MCF 10A (cell line): Measurements from ENCODE around the gene GALNS. TPM values are rescaled to one million over a fixed set of nuclear protein-coding genes. Genes with fewer than 3 reads are reported as not detected.

ENCODE experiments used
- BruUV-seq: library from RNA; stranded (reverse); fragments of 400-500 nt; replicated peaks from 2 replicates; lab custom pipeline; 2021; lab: Mats Ljungman, UMichigan
- CTCF ChIA-PET: fragments of 300-600 bp; sonication (Branson Sonifier 250); formaldehyde crosslinking; extraction: SDS; loops from one replicate; lab custom pipeline; 2021; ENCODE audit warnings: antibody characterized with exemption, inconsistent platforms; lab: Yijun Ruan, JAX
- POLR2A ChIA-PET: fragments of 300-600, 350-650 bp; sonication (Branson Sonifier 250); formaldehyde crosslinking; extraction: SDS; loops from one replicate; lab custom pipeline; 2020; ENCODE audit warnings: antibody characterized with exemption, inconsistent platforms; lab: Yijun Ruan, JAX
- DNase-seq: peaks from one replicate; pipeline ENCODE4 v3.0.0-alpha.2; 2018; ENCODE audit not compliant: unreplicated experiment
- H3K27ac Mint-ChIP-seq: one replicate; pipeline ENCODE4 v1.8.0; 2022; ENCODE audit warnings: mild to moderate bottlenecking, low read depth, mixed read lengths; ENCODE audit not compliant: unreplicated experiment
- H3K27me3 Mint-ChIP-seq: one replicate; pipeline ENCODE4 v1.8.0; 2022; ENCODE audit warnings: mixed read lengths; ENCODE audit not compliant: insufficient read depth, unreplicated experiment
- H3K36me3 Mint-ChIP-seq: one replicate; pipeline ENCODE4 v1.8.0; 2022; ENCODE audit warnings: mild to moderate bottlenecking, moderate library complexity, mixed read lengths; ENCODE audit not compliant: insufficient read depth, unreplicated experiment
- H3K4me1 Mint-ChIP-seq: one replicate; pipeline ENCODE4 v1.8.0; 2022; ENCODE audit warnings: mixed read lengths; ENCODE audit not compliant: insufficient read depth, unreplicated experiment
- H3K4me3 Mint-ChIP-seq: one replicate; pipeline ENCODE4 v1.8.0; 2022; ENCODE audit warnings: mild to moderate bottlenecking, moderate library complexity, mixed read lengths; ENCODE audit not compliant: unreplicated experiment
- H3K9me3 Mint-ChIP-seq: one replicate; pipeline ENCODE4 v1.8.0; 2022; ENCODE audit warnings: mixed read lengths; ENCODE audit not compliant: unreplicated experiment
- intact Hi-C: fragments of 100-400 bp; cut with micrococcal nuclease; formaldehyde crosslinking; loops from 2 replicates; pipeline ENCODE4 v1.14.1; 2022
- total RNA-seq: library from RNA; stranded (reverse); gene quantifications from 2 replicates; pipeline ENCODE4 v1.2.3, GENCODE V29; 2022
- TF ChIP-seq, protein P1 (sequence below): fragments of 200-600 bp; IDR thresholded peaks from one replicate; pipeline ENCODE4 v1.8.0; 2022; ENCODE audit warnings: antibody characterized with exemption, mild to moderate bottlenecking; ENCODE audit not compliant: unreplicated experiment

GALNS gene
- total RNA-seq, 1 experiment from 2014 or later = 26.0 TPM

DNA sequence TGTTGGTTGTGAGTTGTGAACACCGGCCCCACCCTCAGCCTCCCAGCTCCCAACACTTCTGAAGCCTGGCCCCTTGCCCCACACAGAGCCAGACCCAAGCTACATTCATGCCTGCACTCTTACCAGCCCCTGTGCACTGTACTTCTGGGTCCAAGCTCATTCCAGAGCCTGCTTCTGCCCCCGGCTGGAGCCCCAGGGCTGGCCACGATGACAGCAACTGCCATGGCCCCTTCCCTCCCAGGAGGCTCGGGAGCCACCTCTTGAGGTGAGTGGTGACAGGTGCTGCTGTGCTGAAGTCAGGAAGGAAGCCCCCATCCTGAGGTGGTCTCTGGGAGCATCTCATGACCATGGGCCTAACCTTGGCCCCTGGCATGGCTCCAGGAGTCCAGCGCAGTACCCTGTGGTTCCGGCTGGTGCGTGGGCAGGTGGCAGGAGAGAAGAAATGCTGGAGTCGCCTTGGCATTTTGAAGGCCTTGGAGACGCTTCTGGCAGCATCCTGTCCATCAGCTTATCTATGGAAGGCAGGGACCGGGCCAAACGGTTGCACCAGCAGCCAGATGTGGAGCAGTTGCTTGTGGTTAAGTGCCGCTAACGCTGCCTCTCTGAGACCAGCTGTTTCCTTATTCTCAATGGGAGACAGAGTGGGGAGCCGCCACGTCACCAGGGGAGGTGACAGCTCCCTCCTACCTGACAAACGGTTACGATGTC lies 57.0 kb downstream of the GALNS start:
- CTCF ChIA-PET = interaction anchor here (0.9 to 1.5 kb wide), 3 partner anchors 57 to 64 kb away, joined by 3 to 9 read pairs (median 3); no protein-coding TSS in a partner anchor

DNA sequence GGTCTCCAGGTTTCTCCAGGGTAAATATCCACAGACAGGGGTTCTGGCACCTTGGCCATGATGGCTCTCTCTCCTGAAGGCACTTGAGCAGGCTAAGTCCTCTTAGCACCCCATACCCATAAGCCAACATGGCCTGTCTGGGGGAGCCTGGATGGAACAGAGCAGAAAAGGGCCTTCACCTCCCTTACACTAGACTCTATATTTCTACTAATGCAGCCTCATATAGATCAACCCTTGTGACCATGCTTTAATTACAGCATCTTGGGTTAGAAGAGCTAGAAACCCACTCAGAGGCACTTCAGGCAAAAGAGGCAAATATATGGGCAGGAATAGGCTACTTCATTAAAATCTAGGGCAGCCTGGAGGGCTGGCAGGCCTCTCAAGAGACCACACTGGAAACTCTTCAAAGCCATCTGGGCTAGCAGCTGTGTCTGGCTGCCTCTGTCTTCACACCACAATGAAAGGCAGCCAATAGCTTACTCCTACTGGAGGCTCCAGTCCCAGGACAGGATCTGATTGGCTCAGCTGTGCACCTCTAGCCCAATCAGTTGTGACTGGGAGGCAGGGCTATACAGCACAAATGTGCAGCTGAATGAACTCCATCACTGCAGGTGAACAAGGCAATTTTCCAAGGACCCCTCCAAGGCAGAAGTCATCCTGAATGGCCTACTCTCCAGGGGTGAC lies 57.8 kb downstream of the GALNS start:
- no peak overlapping the region for H3K27ac Mint-ChIP-seq
- H3K27me3 Mint-ChIP-seq = no peaks in the 10 kb centered on the region
- no peaks in the 10 kb centered on the region for H3K4me1 Mint-ChIP-seq
- ChIA-PET CTCF (interaction anchor here (0.5 to 1.5 kb wide), 3 partner anchors 14 to 62 kb away, joined by 3 to 9 read pairs (median 6); no protein-coding TSS in a partner anchor), POLR2A (interaction anchor here (1.0 to 1.3 kb wide), 2 partner anchors 11 to 15 kb away, joined by 3 to 4 read pairs; no protein-coding TSS in a partner anchor)
- no peak overlapping the region for H3K4me3 Mint-ChIP-seq
- H3K36me3 Mint-ChIP-seq = peaks cover 5% of the 10 kb centered on the region
- no TSS peak for BruUV-seq
- DNase-seq = no peak
- intact Hi-C loops = no loop called here
- TF ChIP-seq, protein P1, sequence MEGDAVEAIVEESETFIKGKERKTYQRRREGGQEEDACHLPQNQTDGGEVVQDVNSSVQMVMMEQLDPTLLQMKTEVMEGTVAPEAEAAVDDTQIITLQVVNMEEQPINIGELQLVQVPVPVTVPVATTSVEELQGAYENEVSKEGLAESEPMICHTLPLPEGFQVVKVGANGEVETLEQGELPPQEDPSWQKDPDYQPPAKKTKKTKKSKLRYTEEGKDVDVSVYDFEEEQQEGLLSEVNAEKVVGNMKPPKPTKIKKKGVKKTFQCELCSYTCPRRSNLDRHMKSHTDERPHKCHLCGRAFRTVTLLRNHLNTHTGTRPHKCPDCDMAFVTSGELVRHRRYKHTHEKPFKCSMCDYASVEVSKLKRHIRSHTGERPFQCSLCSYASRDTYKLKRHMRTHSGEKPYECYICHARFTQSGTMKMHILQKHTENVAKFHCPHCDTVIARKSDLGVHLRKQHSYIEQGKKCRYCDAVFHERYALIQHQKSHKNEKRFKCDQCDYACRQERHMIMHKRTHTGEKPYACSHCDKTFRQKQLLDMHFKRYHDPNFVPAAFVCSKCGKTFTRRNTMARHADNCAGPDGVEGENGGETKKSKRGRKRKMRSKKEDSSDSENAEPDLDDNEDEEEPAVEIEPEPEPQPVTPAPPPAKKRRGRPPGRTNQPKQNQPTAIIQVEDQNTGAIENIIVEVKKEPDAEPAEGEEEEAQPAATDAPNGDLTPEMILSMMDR = no peak
- H3K9me3 Mint-ChIP-seq = no peaks in the 10 kb centered on the region

More for the DNA sequence above, 57.0 kb downstream of the GALNS start:
- BruUV-seq = no TSS peak
- POLR2A ChIA-PET = interaction anchor here (0.8 to 1.2 kb wide), 3 partner anchors 11 to 13 kb away, joined by 3 to 4 read pairs (median 4); partner anchors contain the start of gene APRT
- no peak for DNase-seq
- Mint-ChIP-seq H3K4me3 (no peak overlapping the region), H3K27me3 (no peaks in the 10 kb centered on the region), H3K36me3 (peaks cover 10% of the 10 kb centered on the region), H3K27ac (no peak overlapping the region), H3K4me1 (no peaks in the 10 kb centered on the region), H3K9me3 (no peaks in the 10 kb centered on the region)
- TF ChIP-seq, protein P1 = no peak
- intact Hi-C loops = no loop called here

DNA sequence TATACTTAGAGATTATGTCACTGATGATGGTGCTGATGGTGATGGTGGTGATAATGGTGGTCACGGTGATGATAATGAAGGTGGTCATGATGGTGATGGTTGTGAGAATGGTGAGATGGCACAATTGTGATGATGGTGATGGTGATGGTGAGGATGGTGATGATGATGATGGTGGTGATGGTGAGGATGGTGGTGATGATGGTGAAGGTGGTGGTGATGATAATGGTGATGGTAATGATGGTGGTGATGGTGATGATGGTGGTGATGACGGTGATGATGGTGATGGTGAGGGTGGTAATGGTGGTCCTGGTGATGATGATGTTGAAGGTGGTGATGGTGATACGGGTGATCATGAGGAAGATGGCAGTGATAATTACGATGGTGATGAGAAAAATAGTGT lies 58.7 kb downstream of the GALNS start:
- no peak overlapping the region for H3K27ac Mint-ChIP-seq
- TF ChIP-seq, protein P1 = no peak
- no TSS peak for BruUV-seq
- POLR2A ChIA-PET = interaction anchor here (1.3 kb wide), 1 partner anchor 14 kb away, joined by 3 read pairs; no protein-coding TSS in a partner anchor
- peaks cover 4% of the 10 kb centered on the region for H3K36me3 Mint-ChIP-seq
- no peak for DNase-seq
- H3K4me3 Mint-ChIP-seq = no peak overlapping the region
- no peaks in the 10 kb centered on the region for H3K27me3 Mint-ChIP-seq
- intact Hi-C loops = no loop called here
- no peaks in the 10 kb centered on the region for H3K9me3 Mint-ChIP-seq
- no peaks in the 10 kb centered on the region for H3K4me1 Mint-ChIP-seq
- CTCF ChIA-PET = interaction anchor here (1.2 kb wide), 1 partner anchor 12 kb away, joined by 5 read pairs; no protein-coding TSS in a partner anchor

DNA sequence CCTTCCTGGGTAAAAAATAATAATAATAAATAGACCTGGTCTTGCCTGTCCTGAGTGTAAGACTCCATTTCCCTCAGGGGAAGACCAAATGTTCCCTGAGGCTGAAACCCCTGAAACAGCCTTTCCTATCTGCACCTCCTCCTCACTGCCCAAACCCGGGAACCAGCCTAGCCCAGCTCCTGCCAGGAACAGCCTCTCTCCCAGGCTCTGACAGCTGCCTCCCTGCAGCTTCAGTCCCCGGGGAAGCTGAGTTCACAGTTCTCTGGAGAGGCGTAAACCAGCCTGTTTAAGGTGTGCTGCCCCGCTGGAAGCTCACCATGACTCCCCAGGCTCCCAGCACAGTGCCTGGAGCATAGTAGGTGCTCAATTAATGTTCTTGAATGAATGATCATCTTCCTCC lies 60.5 kb downstream of the GALNS start:
- Mint-ChIP-seq H3K4me1 (no peaks in the 10 kb centered on the region), H3K27me3 (no peaks in the 10 kb centered on the region), H3K4me3 (no peak overlapping the region), H3K9me3 (no peaks in the 10 kb centered on the region), H3K27ac (no peak overlapping the region), H3K36me3 (no peaks in the 10 kb centered on the region)
- CTCF ChIA-PET = interaction anchor here (1.0 kb wide), 1 partner anchor 59 kb away, joined by 4 read pairs; no protein-coding TSS in a partner anchor
- TF ChIP-seq, protein P1 = no peak
- no TSS peak for BruUV-seq
- POLR2A ChIA-PET = interaction anchor here (1.1 kb wide), 1 partner anchor 14 kb away, joined by 3 read pairs; no protein-coding TSS in a partner anchor
- intact Hi-C loops = no loop called here
- DNase-seq = no peak
